Heart left ventricle (tissue), 13 donors: ENCODE results near the gene OSGIN1.

Experiments
- POLR2A ChIP-seq, 2 donors: fragments of 450-650 bp; IDR thresholded peaks; one replicate each; pipeline ENCODE4 v1.6.1; 2017; ENCODE audit warnings: antibody characterized with exemption in 2 of 2, mild to moderate bottlenecking in 2 of 2, moderate library complexity in 2 of 2
- TF ChIP-seq, protein P1 (sequence below), 12 donors: fragments of 200-600 bp; sonication (generic) in 4 of 12; IDR thresholded peaks; one replicate each; pipeline versions ENCODE4 v1.5.0 to v1.8.0; 2018 to 2022; ENCODE audit warnings: antibody characterized with exemption in 12 of 12, mild to moderate bottlenecking in 5 of 12
- donor health status: ischemic (EF 13 %, LVEDD 7.1; RV severe dilation, severe dysfunction).
- donor health status: DM: no; HTN: yes; CAD: no.
- donor health status: DM: no; HTN: no; CAD: no.
- donor health status: ischemic (EF 25% LVEDD 6.9; RV normal size, moderate dysfunction).
- donor health status: ischemic (EF 25% LVEDD 5.7; RV mildly dilated, moderate dysfunction).
- donor health status: ischemic (EF 35%, LVEDD 5.7; RV mildly dilated, moderate dysfunction).
- donor health status: nonischemic (EF 11% LVEDD 7.7; RV severe dilation, severe dysfunction).
- donor health status: DM: yes; HTN: yes; CAD: no.
- donor health status: PGD.
- donor health status: ischemic (EF 29% LVEDD 5.4; RV normal size, mild dysfunction).
- donor health status: nonischemic (EF 23%, LVEDD 6.1; RV moderate dilation, normal function).

DNA sequence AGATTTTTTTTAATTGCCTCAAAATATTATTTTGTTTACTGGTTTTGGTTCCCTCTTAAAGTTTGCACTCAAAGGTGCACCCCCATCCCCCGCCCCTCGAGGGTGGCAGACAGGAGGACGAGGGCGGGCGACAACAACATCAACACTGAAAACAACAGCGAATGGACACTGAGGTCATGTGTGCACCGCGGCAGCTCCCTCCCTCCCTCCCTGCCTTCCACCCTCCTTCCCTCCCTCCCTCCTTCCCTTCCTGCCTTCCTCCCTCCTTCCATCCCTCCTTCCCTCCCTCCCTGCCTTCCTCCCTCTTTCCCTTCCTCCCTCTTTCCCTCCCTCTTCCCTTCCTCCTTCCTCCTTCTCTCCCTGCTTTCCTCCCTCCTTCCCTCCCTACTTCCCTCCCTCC is 1.5 kb upstream of the OSGIN1 start:
- TF ChIP-seq POLR2A (IDR thresholded peaks at IDR 0.05), result no peak
- TF ChIP-seq, protein P1, sequence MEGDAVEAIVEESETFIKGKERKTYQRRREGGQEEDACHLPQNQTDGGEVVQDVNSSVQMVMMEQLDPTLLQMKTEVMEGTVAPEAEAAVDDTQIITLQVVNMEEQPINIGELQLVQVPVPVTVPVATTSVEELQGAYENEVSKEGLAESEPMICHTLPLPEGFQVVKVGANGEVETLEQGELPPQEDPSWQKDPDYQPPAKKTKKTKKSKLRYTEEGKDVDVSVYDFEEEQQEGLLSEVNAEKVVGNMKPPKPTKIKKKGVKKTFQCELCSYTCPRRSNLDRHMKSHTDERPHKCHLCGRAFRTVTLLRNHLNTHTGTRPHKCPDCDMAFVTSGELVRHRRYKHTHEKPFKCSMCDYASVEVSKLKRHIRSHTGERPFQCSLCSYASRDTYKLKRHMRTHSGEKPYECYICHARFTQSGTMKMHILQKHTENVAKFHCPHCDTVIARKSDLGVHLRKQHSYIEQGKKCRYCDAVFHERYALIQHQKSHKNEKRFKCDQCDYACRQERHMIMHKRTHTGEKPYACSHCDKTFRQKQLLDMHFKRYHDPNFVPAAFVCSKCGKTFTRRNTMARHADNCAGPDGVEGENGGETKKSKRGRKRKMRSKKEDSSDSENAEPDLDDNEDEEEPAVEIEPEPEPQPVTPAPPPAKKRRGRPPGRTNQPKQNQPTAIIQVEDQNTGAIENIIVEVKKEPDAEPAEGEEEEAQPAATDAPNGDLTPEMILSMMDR (IDR thresholded peaks at IDR 0.05), result no peak
